Measurements from ENCODE around the gene RTN4.
"Not testable (repeated sequence)": the region's sequence is repeated elsewhere in the genome, so short reads cannot be mapped to it uniquely, and the experiment has no call there.

RTN4 gene, protein sequence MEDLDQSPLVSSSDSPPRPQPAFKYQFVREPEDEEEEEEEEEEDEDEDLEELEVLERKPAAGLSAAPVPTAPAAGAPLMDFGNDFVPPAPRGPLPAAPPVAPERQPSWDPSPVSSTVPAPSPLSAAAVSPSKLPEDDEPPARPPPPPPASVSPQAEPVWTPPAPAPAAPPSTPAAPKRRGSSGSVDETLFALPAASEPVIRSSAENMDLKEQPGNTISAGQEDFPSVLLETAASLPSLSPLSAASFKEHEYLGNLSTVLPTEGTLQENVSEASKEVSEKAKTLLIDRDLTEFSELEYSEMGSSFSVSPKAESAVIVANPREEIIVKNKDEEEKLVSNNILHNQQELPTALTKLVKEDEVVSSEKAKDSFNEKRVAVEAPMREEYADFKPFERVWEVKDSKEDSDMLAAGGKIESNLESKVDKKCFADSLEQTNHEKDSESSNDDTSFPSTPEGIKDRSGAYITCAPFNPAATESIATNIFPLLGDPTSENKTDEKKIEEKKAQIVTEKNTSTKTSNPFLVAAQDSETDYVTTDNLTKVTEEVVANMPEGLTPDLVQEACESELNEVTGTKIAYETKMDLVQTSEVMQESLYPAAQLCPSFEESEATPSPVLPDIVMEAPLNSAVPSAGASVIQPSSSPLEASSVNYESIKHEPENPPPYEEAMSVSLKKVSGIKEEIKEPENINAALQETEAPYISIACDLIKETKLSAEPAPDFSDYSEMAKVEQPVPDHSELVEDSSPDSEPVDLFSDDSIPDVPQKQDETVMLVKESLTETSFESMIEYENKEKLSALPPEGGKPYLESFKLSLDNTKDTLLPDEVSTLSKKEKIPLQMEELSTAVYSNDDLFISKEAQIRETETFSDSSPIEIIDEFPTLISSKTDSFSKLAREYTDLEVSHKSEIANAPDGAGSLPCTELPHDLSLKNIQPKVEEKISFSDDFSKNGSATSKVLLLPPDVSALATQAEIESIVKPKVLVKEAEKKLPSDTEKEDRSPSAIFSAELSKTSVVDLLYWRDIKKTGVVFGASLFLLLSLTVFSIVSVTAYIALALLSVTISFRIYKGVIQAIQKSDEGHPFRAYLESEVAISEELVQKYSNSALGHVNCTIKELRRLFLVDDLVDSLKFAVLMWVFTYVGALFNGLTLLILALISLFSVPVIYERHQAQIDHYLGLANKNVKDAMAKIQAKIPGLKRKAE

DNA sequence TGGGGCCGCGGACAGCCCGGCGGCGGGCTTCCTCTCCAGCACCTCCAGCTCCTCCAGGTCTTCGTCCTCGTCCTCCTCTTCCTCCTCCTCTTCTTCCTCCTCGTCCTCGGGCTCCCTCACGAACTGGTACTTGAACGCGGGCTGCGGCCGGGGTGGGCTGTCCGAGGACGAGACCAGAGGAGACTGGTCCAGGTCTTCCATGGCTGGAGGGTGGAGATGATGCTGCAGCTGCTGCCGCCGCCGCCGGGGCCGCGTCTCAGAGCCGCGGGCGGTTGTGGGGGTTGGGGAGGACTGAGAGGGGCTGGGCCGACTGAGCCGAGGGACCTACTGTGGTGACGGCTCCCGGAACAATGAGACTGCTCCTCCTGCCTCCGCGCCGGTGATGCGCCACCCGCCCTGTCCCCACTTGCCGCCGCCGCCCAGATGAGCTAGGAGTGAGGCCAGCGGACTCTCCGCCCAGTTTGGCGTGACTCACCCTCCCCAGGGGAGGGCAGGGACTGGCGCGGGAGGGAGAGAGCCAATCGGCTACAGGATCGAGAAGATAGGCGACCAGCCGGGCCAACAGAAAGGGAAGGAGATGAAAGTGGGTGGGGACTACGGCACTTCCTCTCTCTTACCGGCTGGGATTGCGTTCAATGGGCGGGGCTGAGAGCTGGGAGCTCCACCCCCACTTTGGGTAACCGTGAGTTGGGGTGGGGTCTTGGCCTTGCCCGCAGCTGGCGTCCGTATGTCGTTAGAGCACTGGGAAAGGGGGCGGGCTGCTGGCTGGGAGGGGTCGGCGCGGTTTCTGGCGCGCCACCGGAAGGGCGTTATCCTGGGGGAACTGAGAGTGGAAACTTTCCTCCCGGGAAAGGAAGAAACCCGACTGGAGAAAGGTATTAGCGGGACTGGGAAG lies at the start of gene RTN4:
TSS of gene RTN4 (minus strand) at position 352 of the 895 bp plus-strand sequence. CDS start at position 201, 151 bp downstream.
- DNase-seq (ENCODE audit: low read depth) = peak; percentile 96

GRCh38 chr2:55099493-55099877 lies 49.2 kb upstream of the RTN4 start:
- no peak for DNase-seq (ENCODE audit: low read depth)

DNA sequence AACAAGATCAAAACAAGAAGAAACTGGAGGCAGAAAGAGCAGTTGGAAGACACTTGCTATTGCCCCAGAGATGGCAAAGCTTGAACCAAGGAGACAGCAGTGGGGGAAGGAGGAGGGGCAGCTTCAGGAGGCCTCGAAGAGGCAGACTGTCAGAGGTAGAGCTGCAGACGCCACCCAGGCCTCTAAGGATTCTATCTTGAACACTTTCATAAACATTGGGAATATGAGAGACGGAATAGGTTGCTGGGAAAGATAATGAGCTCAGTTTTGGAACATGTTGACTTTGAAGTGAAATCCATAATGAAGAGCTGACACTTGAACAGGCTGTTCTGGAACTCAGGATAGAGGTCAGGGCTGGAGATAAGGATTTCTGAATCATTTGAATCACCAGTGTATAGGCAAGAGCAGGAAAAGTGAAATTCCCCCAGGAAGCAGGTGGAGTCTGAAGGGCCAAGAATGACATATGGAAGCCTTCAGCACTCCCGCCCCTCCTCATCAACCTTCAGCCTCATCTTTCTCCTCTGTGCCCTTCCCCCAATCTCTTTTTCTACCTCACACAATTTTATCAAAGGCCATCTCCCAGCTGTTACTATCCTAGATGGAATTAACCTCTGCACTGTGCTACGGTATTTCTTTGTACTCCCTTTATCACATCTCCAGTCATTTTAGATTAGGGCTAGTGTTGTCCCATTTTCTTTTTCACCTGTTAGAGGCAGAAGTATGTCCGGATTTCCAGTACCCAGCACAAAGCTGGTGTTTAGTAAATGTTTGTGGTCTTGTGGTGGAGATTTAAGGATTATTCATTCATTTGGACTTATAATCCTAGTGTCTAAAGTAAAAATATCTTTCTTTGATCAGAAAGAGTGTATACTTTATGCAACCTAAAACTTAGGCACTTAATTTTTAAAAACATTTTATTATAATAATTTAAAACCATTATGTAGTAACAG lies 47.5 kb upstream of the RTN4 start:
- DNase-seq (ENCODE audit: low read depth) = no peak

DNA sequence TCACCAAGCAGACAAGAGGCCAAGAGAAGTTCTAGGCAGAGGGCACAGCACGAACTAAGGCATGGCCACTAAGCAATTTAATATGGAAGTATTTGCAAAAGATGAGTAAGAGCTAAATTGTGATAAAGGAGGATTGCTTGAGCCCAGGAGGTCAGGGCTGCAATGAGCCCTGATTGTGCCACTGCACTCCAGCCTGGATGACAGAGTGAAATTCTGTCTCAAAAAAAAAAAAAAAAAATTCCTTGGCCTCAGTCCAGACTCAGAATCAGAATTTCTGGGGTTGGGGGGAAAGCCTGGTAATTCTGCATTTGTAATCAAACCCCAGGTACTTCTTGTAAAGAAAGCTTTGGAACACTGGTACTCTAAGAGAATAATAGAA lies 46.8 kb upstream of the RTN4 start:
- DNase-seq (ENCODE audit: low read depth) = no peak

DNA sequence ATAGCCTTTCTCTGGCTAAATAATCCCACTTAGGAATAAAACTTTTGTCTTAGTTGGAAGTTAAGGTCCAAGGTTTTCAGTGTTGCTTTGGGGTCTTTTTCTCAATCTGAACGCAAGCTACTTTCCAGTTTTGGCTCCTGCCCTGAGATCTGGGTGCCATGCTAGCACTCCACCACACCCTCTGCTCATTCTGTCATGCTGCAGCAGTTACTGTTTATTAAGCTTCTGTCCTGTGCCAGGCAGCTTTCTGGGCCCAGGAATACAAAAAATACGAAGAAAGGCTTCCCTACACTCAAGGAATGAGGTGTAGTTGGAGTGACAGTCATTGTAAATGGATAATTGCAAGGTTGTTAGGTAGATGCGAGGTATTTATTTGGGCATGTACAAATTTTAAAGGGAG lies 46.3 kb upstream of the RTN4 start:
- no peak for DNase-seq (ENCODE audit: low read depth)

- DNase-seq (ENCODE audit: low read depth) = no peak
Observed at GRCh38 chr2:55093381-55093780, 43.1 kb upstream of the RTN4 start.

GRCh38 chr2:55092439-55092838 lies 42.2 kb upstream of the RTN4 start:
- no peak for DNase-seq (ENCODE audit: low read depth)

DNA sequence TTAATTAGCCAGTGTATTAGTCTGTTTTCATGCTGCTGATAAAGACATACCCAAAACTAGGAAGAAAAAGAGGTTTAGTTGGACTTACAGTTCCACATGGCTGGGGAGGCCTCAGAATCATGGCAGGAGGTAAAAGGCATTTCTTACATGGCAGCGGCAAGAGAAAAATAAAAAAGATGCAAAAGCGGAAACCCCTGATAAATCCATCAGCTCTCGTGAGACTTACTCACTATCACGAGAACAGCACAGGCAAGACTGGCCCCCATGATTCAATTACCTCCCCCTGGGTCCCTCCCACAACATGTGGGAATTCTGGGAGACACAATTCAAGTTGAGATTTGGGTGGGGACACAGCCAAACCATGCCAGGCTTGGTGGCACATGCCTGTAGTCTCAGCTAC lies 41.4 kb upstream of the RTN4 start:
- DNase-seq (ENCODE audit: low read depth) = not testable (repeated sequence)

DNA sequence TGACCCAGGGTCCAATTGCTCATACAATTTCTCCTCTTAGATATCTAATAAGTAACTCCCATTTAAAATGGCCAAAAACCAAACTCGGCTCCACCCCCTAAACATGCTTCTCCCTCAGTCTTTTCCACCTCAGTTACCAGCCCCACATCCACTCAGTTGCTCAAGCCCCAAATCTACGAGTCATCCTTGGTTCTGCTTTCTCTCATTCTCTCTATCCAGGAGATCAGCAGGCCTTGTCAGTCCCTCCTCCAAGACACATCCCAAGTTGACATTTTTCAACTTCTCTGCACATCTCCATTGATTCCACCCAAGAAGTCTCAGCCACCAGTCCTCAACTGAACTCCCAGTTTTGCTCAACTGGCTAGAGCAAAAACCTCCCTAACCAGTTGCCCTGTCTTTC lies 40.5 kb upstream of the RTN4 start:
- DNase-seq (ENCODE audit: low read depth) = no peak

GRCh38 chr2:55089726-55090125 lies 39.5 kb upstream of the RTN4 start:
- no peak for DNase-seq (ENCODE audit: low read depth)

DNA sequence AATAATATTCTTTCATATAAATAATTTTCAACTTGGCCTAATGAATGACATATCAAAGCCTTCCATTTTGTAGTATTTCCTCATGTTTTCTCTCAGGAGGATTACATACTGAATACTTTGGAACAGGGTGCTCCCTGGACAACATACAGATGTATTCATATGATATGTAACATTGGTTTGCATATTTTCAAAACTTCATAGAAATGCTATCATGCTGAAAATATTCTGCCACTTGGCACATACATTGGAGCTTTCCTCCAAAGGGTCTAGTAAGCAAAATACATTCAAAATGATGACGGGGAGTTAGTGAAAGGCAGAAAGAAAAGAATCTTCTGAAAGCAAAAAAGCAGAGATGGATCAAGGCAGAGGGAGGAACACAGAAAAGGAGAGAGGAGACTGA lies 38.1 kb upstream of the RTN4 start:
- no peak for DNase-seq (ENCODE audit: low read depth)

DNA sequence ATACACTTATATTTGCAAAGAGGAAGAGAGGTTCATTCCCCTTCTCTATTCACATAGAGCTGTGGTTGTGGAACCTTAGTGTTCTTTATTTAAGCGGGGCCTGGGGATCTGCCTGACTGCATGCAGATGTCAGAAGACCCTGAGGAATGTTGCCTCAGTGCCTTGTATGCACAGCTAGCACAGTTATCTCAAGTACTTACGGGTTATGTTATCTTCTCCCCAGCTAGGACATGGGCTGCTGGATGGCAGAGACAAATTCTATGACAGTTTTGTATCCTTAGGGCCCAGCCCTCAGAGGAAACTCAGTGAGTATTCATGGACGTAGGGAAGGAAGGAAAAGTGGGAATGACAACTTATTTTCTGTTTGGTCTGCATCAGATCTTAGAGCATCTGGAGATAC lies 37.7 kb upstream of the RTN4 start:
- no peak for DNase-seq (ENCODE audit: low read depth)

GRCh38 chr2:55087501-55087900 lies 37.2 kb upstream of the RTN4 start:
- no peak for DNase-seq (ENCODE audit: low read depth)

- no peak for DNase-seq (ENCODE audit: low read depth)
Observed at GRCh38 chr2:55085113-55086040, 35.1 kb upstream of the RTN4 start.

GRCh38 chr2:55084641-55085040 lies 34.4 kb upstream of the RTN4 start:
- DNase-seq (ENCODE audit: low read depth) = no peak

- no peak for DNase-seq (ENCODE audit: low read depth)
Observed at GRCh38 chr2:55080204-55080738, 30.0 kb upstream of the RTN4 start.

DNA sequence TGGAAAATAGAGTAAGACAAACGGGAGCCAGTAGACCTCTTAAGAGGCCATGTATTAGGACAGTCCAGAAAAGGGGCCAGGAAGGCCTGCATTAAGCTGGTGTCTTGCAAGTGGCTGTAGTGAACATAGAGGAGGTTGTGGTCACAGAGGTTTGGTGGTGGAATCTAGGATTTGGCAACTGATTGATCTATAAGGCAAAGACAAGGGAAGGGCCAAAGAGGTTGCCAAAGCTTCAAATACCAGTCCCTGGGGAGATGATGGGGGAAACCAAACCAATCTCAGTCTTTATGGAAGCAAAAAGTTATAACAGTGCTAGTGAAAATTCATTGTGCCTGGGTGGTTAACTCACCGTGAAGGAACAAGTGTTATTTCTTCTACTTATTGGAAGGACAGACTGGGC lies 28.7 kb upstream of the RTN4 start:
- no peak for DNase-seq (ENCODE audit: low read depth)

GRCh38 chr2:55076721-55077120 lies 26.5 kb upstream of the RTN4 start:
- no peak for DNase-seq (ENCODE audit: low read depth)

GRCh38 chr2:55076019-55076418 lies 25.8 kb upstream of the RTN4 start:
- DNase-seq (ENCODE audit: low read depth) = not testable (repeated sequence)

Measured in activated gamma-delta T cell treated with anti-CD3 and anti-CD28 coated beads, Interleukin-2, amount 50 U/mL, for 16 hours (primary cell).